ENCODE data around the gene AP3B2.

The AP3B2 gene

GRCh38 chr15:82656641-82657266 is 52.9 kb downstream of the AP3B2 start:
- Histone ChIP-seq H3K27ac (replicated peaks) (no peak overlapping the region), H3K4me3 (replicated peaks; ENCODE audit: insufficient read depth, low read length) (no peak overlapping the region), H3K27me3 (ENCODE audit: insufficient read depth, poor library complexity, severe bottlenecking) (no peaks in the 10 kb centered on the region)
- DNase-seq (ENCODE audit: low read depth in 1 of 2, low spot score in 1 of 2) = no peak
- TF ChIP-seq, protein P1, sequence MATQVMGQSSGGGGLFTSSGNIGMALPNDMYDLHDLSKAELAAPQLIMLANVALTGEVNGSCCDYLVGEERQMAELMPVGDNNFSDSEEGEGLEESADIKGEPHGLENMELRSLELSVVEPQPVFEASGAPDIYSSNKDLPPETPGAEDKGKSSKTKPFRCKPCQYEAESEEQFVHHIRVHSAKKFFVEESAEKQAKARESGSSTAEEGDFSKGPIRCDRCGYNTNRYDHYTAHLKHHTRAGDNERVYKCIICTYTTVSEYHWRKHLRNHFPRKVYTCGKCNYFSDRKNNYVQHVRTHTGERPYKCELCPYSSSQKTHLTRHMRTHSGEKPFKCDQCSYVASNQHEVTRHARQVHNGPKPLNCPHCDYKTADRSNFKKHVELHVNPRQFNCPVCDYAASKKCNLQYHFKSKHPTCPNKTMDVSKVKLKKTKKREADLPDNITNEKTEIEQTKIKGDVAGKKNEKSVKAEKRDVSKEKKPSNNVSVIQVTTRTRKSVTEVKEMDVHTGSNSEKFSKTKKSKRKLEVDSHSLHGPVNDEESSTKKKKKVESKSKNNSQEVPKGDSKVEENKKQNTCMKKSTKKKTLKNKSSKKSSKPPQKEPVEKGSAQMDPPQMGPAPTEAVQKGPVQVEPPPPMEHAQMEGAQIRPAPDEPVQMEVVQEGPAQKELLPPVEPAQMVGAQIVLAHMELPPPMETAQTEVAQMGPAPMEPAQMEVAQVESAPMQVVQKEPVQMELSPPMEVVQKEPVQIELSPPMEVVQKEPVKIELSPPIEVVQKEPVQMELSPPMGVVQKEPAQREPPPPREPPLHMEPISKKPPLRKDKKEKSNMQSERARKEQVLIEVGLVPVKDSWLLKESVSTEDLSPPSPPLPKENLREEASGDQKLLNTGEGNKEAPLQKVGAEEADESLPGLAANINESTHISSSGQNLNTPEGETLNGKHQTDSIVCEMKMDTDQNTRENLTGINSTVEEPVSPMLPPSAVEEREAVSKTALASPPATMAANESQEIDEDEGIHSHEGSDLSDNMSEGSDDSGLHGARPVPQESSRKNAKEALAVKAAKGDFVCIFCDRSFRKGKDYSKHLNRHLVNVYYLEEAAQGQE (IDR thresholded peaks at IDR 0.05; ENCODE audit: insufficient replicate concordance, low read depth) = no peak
- TF ChIP-seq POLR2AphosphoS5 (IDR thresholded peaks at IDR 0.05; ENCODE audit: low read depth) (no peak), GABPA (IDR thresholded peaks at IDR 0.05; ENCODE audit: low read depth) (no peak), SPI1 (IDR thresholded peaks at IDR 0.05; ENCODE audit: borderline replicate concordance, low read depth) (no peak)
- TF ChIP-seq, protein P2, sequence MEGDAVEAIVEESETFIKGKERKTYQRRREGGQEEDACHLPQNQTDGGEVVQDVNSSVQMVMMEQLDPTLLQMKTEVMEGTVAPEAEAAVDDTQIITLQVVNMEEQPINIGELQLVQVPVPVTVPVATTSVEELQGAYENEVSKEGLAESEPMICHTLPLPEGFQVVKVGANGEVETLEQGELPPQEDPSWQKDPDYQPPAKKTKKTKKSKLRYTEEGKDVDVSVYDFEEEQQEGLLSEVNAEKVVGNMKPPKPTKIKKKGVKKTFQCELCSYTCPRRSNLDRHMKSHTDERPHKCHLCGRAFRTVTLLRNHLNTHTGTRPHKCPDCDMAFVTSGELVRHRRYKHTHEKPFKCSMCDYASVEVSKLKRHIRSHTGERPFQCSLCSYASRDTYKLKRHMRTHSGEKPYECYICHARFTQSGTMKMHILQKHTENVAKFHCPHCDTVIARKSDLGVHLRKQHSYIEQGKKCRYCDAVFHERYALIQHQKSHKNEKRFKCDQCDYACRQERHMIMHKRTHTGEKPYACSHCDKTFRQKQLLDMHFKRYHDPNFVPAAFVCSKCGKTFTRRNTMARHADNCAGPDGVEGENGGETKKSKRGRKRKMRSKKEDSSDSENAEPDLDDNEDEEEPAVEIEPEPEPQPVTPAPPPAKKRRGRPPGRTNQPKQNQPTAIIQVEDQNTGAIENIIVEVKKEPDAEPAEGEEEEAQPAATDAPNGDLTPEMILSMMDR (IDR thresholded peaks at IDR 0.05; ENCODE audit: insufficient read depth, low read length) = no peak

DNA sequence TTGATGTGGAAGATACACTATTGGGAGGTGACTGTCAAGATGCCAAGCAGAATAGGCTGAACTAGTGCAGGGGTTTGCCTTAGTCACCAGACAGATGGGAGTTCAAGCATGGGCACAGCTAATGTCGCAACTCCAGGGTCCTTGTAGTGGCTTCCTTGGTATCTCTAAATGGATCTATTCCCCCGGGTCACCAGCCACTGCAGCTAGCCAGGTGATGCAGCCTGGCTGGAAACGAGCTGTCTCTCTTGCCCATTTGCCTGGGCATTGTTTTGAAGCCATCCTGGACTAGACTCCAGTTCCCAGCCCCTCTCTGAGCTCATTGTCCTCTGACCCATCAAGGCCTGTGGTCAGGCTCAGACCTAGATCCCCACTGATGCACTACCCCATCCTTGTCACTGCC is 54.1 kb downstream of the AP3B2 start:
- H3K4me3 ChIP-seq (replicated peaks; ENCODE audit: insufficient read depth, low read length) = no peak overlapping the region
- TF ChIP-seq, protein P1 (IDR thresholded peaks at IDR 0.05; ENCODE audit: insufficient replicate concordance, low read depth) = no peak
- TF ChIP-seq SPI1 (IDR thresholded peaks at IDR 0.05; ENCODE audit: borderline replicate concordance, low read depth) (no peak), POLR2AphosphoS5 (IDR thresholded peaks at IDR 0.05; ENCODE audit: low read depth) (no peak), GABPA (IDR thresholded peaks at IDR 0.05; ENCODE audit: low read depth) (no peak)
- TF ChIP-seq, protein P2 (IDR thresholded peaks at IDR 0.05; ENCODE audit: insufficient read depth, low read length) = no peak
- H3K27ac ChIP-seq (replicated peaks) = no peak overlapping the region
- H3K27me3 ChIP-seq (ENCODE audit: insufficient read depth, poor library complexity, severe bottlenecking) = no peaks in the 10 kb centered on the region
- no peak for DNase-seq (ENCODE audit: low read depth in 1 of 2, low spot score in 1 of 2)

DNA sequence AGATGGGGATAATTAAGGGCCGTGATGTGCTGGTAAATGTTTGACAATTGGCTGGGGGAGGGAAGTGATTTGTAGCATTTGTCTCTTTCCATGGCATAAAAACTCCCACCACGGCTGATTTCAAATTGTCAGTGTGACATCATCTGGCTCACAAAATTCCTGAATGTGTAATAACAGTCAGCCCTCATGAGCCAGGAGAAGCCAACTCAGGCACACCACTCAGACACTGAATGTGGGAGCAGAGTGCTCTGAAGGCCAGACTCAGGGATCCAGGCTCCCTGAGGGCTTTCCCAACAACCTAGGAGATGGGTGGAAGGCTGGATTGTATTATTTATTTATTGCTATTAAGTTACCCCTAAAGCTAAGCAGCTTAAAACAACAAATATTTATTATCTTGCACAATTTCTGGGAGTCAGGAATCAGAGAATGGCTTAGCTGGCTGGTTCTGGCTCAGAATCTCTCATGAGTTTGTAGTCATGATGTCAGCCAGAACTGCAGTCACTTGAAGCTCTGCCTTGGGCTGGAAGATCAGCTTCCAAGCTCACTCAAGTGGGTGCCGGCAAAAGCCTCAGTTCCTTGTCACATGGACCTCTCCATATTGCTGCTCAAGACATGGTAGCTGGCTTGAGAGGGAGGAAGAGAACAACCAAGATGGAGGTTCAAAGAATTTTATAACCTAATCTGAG is 56.0 kb downstream of the AP3B2 start:
- DNase-seq (ENCODE audit: low read depth in 1 of 2, low spot score in 1 of 2) = no peak
- no peak for TF ChIP-seq SPI1 (IDR thresholded peaks at IDR 0.05; ENCODE audit: borderline replicate concordance, low read depth)
- TF ChIP-seq POLR2AphosphoS5 (IDR thresholded peaks at IDR 0.05; ENCODE audit: low read depth) = no peak
- TF ChIP-seq, protein P2 (IDR thresholded peaks at IDR 0.05; ENCODE audit: insufficient read depth, low read length) = no peak
- no peak for TF ChIP-seq GABPA (IDR thresholded peaks at IDR 0.05; ENCODE audit: low read depth)
- TF ChIP-seq, protein P1 (IDR thresholded peaks at IDR 0.05; ENCODE audit: insufficient replicate concordance, low read depth) = no peak
- Histone ChIP-seq H3K4me3 (replicated peaks; ENCODE audit: insufficient read depth, low read length) (no peak overlapping the region), H3K27me3 (ENCODE audit: insufficient read depth, poor library complexity, severe bottlenecking) (peaks cover 5% of the 10 kb centered on the region), H3K27ac (replicated peaks) (no peak overlapping the region)

Measured in HL-60 (cell line).